RWPE1 (cell line): ENCODE data around the gene CUX1.
"Not testable (repeated sequence)": the region's sequence is repeated elsewhere in the genome, so short reads cannot be mapped to it uniquely, and the experiment has no call there.

Source experiments
- CTCF ChIA-PET: fragments of 350-600 bp; sonication (Branson Sonifier 250); formaldehyde crosslinking; extraction: SDS; loops from one replicate; lab custom pipeline; 2021; lab: Yijun Ruan, JAX
- POLR2A ChIA-PET: fragments of 400-600 bp; formaldehyde crosslinking; extraction: SDS; loops from one replicate; lab custom pipeline; 2020; ENCODE audit warnings: antibody characterized with exemption; ENCODE audit not compliant: low non-redundant PET; lab: Yijun Ruan, JAX
- DNase-seq: peaks from one replicate; pipeline ENCODE4 v3.0.0; 2012; ENCODE audit warnings: low spot score
- H3K27ac ChIP-seq: fragments of 450-650 bp; 2 replicates; pipeline ENCODE4 v1.5.1; 2017
- TF ChIP-seq, protein P1 (sequence below): fragments of 450-650 bp; conservative IDR thresholded peaks from 2 replicates; pipeline ENCODE4 v1.5.1; 2017; ENCODE audit warnings: low read depth, mild to moderate bottlenecking

The CUX1 gene

DNA sequence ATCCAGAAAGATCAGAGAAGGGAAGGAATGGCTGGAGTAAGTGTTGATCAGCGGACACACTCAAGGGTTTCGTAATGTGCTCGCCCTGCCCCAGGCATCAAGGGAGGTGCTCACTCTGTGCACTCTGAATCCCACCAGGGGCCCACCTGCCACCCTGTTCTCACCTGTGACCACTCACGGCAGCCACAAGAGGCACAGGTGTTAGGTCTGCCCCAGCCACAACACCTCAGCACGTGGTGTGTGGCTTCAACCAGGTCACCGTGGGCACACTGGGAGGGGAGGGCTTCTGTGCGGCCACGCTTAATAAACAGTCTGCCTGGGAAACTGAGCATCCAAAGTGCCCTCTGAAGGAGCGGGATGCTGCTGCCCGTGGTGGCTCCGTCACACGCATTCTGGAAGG lies 49.8 kb downstream of the CUX1 start:
- no peak for DNase-seq
- TF ChIP-seq, protein P1, sequence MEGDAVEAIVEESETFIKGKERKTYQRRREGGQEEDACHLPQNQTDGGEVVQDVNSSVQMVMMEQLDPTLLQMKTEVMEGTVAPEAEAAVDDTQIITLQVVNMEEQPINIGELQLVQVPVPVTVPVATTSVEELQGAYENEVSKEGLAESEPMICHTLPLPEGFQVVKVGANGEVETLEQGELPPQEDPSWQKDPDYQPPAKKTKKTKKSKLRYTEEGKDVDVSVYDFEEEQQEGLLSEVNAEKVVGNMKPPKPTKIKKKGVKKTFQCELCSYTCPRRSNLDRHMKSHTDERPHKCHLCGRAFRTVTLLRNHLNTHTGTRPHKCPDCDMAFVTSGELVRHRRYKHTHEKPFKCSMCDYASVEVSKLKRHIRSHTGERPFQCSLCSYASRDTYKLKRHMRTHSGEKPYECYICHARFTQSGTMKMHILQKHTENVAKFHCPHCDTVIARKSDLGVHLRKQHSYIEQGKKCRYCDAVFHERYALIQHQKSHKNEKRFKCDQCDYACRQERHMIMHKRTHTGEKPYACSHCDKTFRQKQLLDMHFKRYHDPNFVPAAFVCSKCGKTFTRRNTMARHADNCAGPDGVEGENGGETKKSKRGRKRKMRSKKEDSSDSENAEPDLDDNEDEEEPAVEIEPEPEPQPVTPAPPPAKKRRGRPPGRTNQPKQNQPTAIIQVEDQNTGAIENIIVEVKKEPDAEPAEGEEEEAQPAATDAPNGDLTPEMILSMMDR = no peak
- H3K27ac ChIP-seq = no peak overlapping the region
- CTCF ChIA-PET = no interaction called here
- POLR2A ChIA-PET = no interaction called here

DNA sequence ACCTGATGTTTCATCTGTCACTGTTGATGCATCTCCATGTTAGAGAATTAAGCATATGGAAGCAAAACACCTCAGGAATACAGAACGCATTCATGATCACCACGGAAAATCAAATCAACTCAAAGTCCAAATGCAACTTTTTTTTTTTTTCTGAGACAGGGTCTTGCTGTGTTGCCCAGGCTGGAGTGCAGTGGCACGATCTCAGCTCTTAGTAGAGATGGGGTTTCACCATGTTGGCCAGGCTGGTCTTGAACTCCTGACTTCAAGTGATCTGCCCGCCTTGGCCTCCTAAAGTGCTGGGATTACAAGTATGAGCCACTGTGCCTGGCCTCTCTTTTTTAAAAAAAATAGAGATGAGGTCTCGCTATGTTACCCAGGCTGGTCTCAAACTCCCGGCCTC lies 50.3 kb downstream of the CUX1 start:
- DNase-seq, POLR2A ChIA-PET, H3K27ac ChIP-seq: not testable (repeated sequence)
- CTCF ChIA-PET = interaction anchor here (1.1 kb wide), 1 partner anchor 11 kb away, joined by 4 read pairs; no protein-coding TSS in a partner anchor

DNA sequence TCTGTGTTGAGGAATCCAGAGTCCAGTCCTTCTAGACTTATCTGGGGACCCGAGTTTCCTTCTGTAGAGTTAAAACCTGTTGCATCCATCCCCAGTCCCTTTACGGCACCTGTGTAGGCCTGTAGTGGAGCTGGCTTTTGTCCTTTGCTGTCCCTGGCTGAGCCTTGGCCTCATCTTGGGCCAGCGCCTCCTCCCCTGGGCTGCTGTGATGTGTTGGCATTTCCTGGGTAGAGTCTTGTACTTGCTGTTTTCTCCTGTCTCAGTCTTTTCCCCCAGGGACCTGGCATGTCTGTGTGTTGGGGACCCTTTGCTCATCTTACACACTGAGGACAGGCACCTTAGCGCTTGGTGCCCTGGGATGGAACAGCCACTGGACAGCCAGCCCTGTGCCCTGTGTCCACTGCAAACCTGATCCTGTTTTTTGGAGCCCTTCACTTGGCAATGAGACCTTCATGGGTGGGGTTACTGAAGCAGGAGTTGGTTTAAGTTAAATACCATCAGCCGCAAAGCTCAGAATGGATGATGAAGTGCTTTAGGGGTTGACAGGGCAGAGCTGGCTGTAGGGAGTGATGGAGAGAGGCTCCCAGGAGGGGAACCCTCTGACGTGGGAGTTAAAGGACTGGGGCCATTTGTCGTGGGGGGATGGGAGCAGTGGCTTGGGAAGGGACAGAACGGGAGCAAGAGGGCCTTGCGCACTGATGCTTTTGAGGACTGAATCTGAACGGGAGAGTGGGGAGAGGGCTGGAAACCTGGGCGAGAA lies 50.9 kb downstream of the CUX1 start:
- TF ChIP-seq, protein P1 = no peak
- peak overlapping the region; percentile 29 for H3K27ac ChIP-seq
- ChIA-PET CTCF (interaction anchor here (1.1 kb wide), 1 partner anchor 12 kb away, joined by 4 read pairs; no protein-coding TSS in a partner anchor), POLR2A (no interaction called here)
- DNase-seq = no peak

DNA sequence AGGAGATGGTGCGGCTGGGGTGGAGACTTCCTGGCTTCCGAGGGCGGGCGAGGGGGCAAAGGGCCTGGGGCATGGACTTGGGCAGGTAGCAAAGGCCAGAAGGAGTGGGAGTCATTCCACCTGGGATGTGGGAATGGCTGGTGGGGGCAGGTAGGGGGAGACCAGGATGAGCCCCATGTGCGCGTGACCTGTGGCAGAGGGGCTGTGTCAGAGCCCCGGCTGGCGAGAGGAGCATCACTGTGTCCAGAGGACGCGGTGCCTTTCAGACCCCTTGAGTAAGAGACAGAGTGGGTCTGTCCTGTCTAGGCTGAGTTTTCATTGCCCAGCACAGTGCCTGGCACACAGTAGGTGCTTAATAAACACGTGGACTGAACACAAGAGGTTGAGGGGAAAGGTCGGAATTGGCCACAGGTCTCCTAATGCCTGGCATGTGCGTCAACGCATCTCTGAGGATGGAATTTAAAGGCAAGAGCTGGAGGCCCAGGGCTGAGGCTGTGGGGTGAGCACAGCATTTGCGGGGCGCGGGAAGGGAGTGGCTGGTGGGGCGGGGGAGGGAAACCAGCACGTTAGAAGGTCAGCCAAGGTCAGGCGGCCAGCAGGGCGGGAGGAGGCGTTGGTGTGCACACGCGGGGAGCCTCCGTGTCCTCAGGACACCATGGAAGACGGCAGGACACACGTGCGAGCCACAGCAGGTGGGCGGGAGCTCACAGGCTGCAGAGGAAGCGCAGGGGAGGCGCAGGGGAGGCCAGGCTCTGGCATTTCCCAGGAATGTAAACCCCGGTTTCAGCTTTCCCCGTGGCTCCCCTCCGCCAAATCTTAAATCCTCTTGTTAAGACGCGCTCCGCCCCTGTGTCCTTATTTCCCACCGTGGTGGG lies 51.8 kb downstream of the CUX1 start:
- H3K27ac ChIP-seq = peak overlapping the region; percentile 29
- no peak for DNase-seq
- TF ChIP-seq, protein P1 = no peak
- POLR2A ChIA-PET = no interaction called here
- CTCF ChIA-PET = interaction anchor here (1.2 kb wide), 1 partner anchor 220 kb away, joined by 5 read pairs; no protein-coding TSS in a partner anchor

DNA sequence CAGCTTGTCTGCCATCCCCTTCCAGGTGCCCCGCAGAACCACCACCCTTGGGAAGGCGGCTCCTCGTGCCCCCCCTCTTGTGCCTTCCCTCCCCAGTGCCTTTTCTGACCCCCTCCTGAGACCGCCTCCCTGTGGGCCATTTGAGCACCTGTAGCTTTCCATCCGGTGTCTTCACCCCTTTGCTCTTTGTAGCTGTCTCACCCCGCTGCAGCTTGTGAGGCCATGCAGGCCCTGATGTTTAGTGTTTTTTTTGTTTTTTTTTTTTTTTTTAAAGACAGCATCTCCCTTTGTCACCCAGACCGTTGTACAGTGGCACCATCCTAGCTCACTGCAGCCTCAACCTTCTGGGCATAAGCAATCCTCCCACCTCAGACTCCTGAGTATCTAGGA lies 52.5 kb downstream of the CUX1 start:
- TF ChIP-seq, protein P1 = no peak
- H3K27ac ChIP-seq = peak overlapping the region; percentile 29; the same call in 1 of the 2 replicates
- DNase-seq = no peak
- ChIA-PET CTCF (interaction anchor here (1.1 to 1.3 kb wide), 3 partner anchors 13 to 367 kb away, joined by 5 to 6 read pairs (median 6); no protein-coding TSS in a partner anchor), POLR2A (no interaction called here)

DNA sequence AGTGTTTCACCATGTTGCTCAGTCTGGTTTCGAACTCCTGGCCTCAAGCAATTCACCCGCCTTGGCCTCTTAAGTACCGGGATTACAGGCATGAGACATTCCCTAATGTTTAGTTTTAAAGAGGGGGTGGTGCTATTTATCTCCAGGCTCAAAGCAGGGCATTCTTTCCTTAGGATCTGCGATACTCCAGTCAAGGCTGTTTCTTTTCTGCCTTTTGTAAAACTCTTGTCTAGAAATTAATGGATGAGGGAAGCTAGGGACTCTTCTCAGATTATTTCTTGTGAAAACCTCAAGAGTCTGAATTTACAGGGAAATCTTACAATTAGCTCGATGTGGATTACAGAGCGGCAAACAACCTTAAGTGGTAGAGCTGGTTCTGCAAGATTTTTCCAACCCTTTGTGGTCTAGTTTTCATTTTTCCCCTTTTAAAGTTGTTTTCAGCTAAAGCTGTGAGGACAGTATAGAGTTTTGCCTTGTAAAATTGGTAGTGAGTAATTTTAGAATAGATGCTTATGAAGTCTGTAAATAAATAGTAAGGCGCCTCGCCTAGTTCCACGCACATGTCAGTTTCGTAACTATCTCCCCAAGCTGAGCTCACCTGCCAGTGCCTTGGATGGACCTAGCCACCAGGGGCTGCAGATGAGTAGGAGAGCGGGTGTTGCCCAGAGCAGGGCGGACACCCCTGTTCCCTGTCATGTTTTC lies 53.1 kb downstream of the CUX1 start:
- CTCF ChIA-PET = interaction anchor here (0.6 to 1.3 kb wide), 4 partner anchors 13 to 366 kb away, joined by 3 to 6 read pairs (median 5); no protein-coding TSS in a partner anchor
- peak overlapping the region; percentile 64 for H3K27ac ChIP-seq
- TF ChIP-seq, protein P1 = peak; percentile 43; the same call in 1 of the 2 replicates
- DNase-seq = peak; percentile 67
- POLR2A ChIA-PET = no interaction called here
